Panc1 (cell line): Measurements from ENCODE around the gene HSPB9. TPM values are rescaled to one million over a fixed set of nuclear protein-coding genes. Genes with fewer than 3 reads are reported as not detected.

ENCODE experiments used
- ATAC-seq: fragments of 200-7000 bp; cut with Tn5 transposase; 2 replicates; pipeline ENCODE4 v1.9.1; 2020; ENCODE audit warnings: mild to moderate bottlenecking, moderate library complexity
- BruUV-seq: library from RNA; stranded (reverse); fragments of 400-500 nt; replicated peaks from 2 replicates; lab custom pipeline; 2021; lab: Mats Ljungman, UMichigan
- CTCF ChIA-PET: fragments of 300-600 bp; sonication (Branson Sonifier 250); formaldehyde crosslinking; loops from one replicate; lab custom pipeline; 2022; ENCODE audit warnings: antibody characterized with exemption; lab: Charles Lee
- POLR2A ChIA-PET: fragments of 300-600 bp; sonication (Branson Sonifier 250); formaldehyde crosslinking; loops from one replicate; lab custom pipeline; 2022; ENCODE audit warnings: antibody characterized with exemption; lab: Charles Lee
- DNase-seq: peaks from one replicate; pipeline ENCODE4 v3.0.0-alpha.2; 2010; ENCODE audit warnings: low read depth, low spot score
- H3K27ac ChIP-seq: 2 replicates; pipeline ENCODE4 v1.5.1; 2011; ENCODE audit warnings: mild to moderate bottlenecking, low read length, inconsistent platforms
- H3K27me3 ChIP-seq: fragments of 200-500 bp; sonication (Bioruptor generic); 2 replicates; pipeline ENCODE4 v1.6.0; 2014; ENCODE audit warnings: low read length, inconsistent platforms; ENCODE audit not compliant: control insufficient read depth, insufficient read depth
- H3K36me3 ChIP-seq: fragments of 200-500 bp; sonication (Bioruptor generic); 2 replicates; pipeline ENCODE4 v1.5.1; 2014; ENCODE audit warnings: inconsistent platforms, mild to moderate bottlenecking, low read length, moderate library complexity; ENCODE audit not compliant: control insufficient read depth, insufficient read depth
- H3K4me1 ChIP-seq: 2 replicates; pipeline ENCODE4 v1.5.1; 2011; ENCODE audit warnings: inconsistent platforms, mild to moderate bottlenecking, low read length, moderate library complexity; ENCODE audit not compliant: control insufficient read depth, insufficient read depth
- H3K4me3 ChIP-seq, 2 experiments: 2 replicates each; pipeline ENCODE4 v1.5.1; 2011 to 2012; ENCODE audit warnings: low read depth in 2 of 2, low read length in 2 of 2, mild to moderate bottlenecking in 2 of 2, inconsistent platforms in 1 of 2, moderate library complexity in 1 of 2
- H3K9me3 ChIP-seq: fragments of 200-500 bp; sonication (Bioruptor generic); 2 replicates; pipeline ENCODE4 v1.5.1; 2014; ENCODE audit warnings: low read depth, mild to moderate bottlenecking, inconsistent platforms, low read length, moderate library complexity; ENCODE audit not compliant: control insufficient read depth, insufficient read depth
- POLR2AphosphoS5 ChIP-seq: IDR thresholded peaks from 2 replicates; pipeline ENCODE4 v1.6.1; 2012; ENCODE audit warnings: mild to moderate bottlenecking, low read depth, low read length, moderate library complexity
- REST ChIP-seq, 2 experiments: IDR thresholded peaks; 2 replicates each; pipeline ENCODE4 v1.6.1; 2011 to 2012; ENCODE audit warnings: low read depth in 2 of 2, control low read depth in 1 of 2, low read length in 1 of 2, mild to moderate bottlenecking in 1 of 2, moderate library complexity in 1 of 2; ENCODE audit not compliant: insufficient read depth in 1 of 2
- SIN3A ChIP-seq: IDR thresholded peaks from 2 replicates; pipeline ENCODE4 v1.6.1; 2012; ENCODE audit warnings: low read depth, mild to moderate bottlenecking, low read length, moderate library complexity, borderline replicate concordance; ENCODE audit not compliant: insufficient read depth
- TCF7L2 ChIP-seq: IDR thresholded peaks from 2 replicates; pipeline ENCODE4 v1.6.1; 2011; ENCODE audit warnings: mild to moderate bottlenecking, low read depth, low read length, inconsistent platforms
- in situ Hi-C: cut with HindIII; loops from 2 replicates; pipeline ENCODE4 v1.10.0; 2016; ENCODE audit warnings: low sequenced_read_pairs, low pct_unique_long_range_greater_than_20kb
- intact Hi-C: fragments of 100-400 bp; cut with micrococcal nuclease; formaldehyde crosslinking; loops from one replicate; pipeline ENCODE4 v1.10.0; 2022; ENCODE audit not compliant: unreplicated experiment
- total RNA-seq: library from RNA; stranded (reverse); gene quantifications from one replicate; pipeline ENCODE4 v1.2.1, GENCODE V29; 2021; ENCODE audit not compliant: unreplicated experiment
- TF ChIP-seq, protein P1 (sequence below): fragments of 450-650 bp; IDR thresholded peaks from 2 replicates; pipeline ENCODE4 v1.5.1; 2017; ENCODE audit warnings: mild to moderate bottlenecking

The HSPB9 gene
- total RNA-seq, 1 experiment from 2014 or later: not detected

DNA sequence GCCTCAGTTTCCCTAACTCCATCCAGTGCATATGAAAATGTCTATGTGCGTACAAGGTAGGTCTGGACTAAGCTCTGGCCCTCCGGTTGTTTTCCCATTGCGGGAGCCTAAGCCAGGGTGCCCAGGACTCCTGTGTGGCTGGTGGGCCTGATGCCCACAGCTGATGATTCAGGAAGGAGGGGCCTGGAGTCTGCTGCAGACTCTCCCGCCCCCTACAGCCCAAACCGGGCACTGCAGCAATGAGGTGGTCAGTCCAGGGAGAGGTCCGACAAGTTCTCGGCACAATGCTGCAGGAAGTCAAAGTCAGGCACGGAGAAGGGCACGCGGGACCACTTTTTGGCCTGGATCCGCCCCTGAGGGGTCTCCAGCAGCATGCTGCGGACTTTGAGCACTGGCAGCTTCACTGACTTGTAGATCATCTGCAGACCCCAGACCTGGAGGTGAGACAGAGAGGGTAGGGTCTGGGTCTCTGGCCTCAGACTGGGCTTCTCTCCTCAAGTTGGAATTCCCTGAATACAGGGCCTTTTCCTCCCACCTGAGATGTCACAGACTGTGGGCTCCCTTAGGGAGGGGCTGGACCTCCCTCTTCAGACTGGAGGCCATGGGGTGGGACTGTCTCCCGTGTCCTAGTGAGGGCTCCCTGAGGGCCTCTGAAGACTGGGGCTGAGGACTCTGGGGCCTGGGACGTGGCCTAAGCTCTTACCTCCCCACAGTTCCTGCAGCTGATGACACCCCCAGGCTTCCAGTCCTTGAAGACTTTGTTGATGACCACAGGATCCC, 20.9 kb upstream of the HSPB9 start:
- Histone ChIP-seq H3K4me1 (no peaks in the 10 kb centered on the region), H3K9me3 (no peaks in the 10 kb centered on the region), H3K27ac (no peak overlapping the region), H3K36me3 (no peaks in the 10 kb centered on the region), H3K4me3 (no peak overlapping the region), H3K27me3 (no peaks in the 10 kb centered on the region)
- TF ChIP-seq REST (IDR thresholded peaks at IDR 0.05; ENCODE audit: insufficient read depth in 1 of 2, low read depth in 2 of 2, low read length in 1 of 2) (no peak), TCF7L2 (no peak), SIN3A (no peak), POLR2AphosphoS5 (no peak)
- TF ChIP-seq, protein P1, sequence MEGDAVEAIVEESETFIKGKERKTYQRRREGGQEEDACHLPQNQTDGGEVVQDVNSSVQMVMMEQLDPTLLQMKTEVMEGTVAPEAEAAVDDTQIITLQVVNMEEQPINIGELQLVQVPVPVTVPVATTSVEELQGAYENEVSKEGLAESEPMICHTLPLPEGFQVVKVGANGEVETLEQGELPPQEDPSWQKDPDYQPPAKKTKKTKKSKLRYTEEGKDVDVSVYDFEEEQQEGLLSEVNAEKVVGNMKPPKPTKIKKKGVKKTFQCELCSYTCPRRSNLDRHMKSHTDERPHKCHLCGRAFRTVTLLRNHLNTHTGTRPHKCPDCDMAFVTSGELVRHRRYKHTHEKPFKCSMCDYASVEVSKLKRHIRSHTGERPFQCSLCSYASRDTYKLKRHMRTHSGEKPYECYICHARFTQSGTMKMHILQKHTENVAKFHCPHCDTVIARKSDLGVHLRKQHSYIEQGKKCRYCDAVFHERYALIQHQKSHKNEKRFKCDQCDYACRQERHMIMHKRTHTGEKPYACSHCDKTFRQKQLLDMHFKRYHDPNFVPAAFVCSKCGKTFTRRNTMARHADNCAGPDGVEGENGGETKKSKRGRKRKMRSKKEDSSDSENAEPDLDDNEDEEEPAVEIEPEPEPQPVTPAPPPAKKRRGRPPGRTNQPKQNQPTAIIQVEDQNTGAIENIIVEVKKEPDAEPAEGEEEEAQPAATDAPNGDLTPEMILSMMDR: peak; percentile 80
- in situ Hi-C loops: no loop called here
- ATAC-seq (peak; percentile 78), DNase-seq (no peak)
- no TSS peak for BruUV-seq
- ChIA-PET CTCF (interaction anchor here (0.6 kb wide), 2 partner anchors 89 to 136 kb away, joined by 3 to 9 read pairs; no protein-coding TSS in a partner anchor), POLR2A (no interaction called here)
- intact Hi-C loops: loop anchor here (5.0 kb wide), 1 partner anchor 74 kb away; no protein-coding TSS in a partner anchor

- in situ Hi-C loops (no loop called here), intact Hi-C loops (loop anchor here (5.0 kb wide), 1 partner anchor 76 kb away; no protein-coding TSS in a partner anchor)
- no TSS peak for BruUV-seq
- ATAC-seq: no peak
- CTCF ChIA-PET: interaction anchor here (0.5 to 0.6 kb wide), 2 partner anchors 211 to 1366 kb away, joined by 4 read pairs; no protein-coding TSS in a partner anchor
- POLR2A ChIA-PET: no interaction called here
- TF ChIP-seq SIN3A (no peak), REST (IDR thresholded peaks at IDR 0.05; ENCODE audit: insufficient read depth in 1 of 2, low read depth in 2 of 2, low read length in 1 of 2) (no peak), POLR2AphosphoS5 (no peak), TCF7L2 (no peak)
- TF ChIP-seq, protein P1: no peak
- no peak overlapping the region for H3K27ac ChIP-seq
- H3K4me1 ChIP-seq: no peaks in the 10 kb centered on the region
- no peaks in the 10 kb centered on the region for H3K9me3 ChIP-seq
- DNase-seq: no peak
- no peaks in the 10 kb centered on the region for H3K27me3 ChIP-seq
- no peak overlapping the region for H3K4me3 ChIP-seq
- no peaks in the 10 kb centered on the region for H3K36me3 ChIP-seq
These were observed 19.2 kb upstream of the HSPB9 start for GRCh38 chr17:42103221-42103954.
